Neural progenitor cell (in vitro differentiated cells): ENCODE data around the gene APBB2. TPM values are rescaled to one million over a fixed set of nuclear protein-coding genes. Genes with fewer than 3 reads are reported as not detected.

Experiments
- DNase-seq: peaks from one replicate; pipeline ENCODE4 v3.0.0-alpha.2; 2016; ENCODE audit warnings: low spot score
- H2AFZ ChIP-seq: fragments of 200-600 bp; sonication (generic); replicated peaks from 2 replicates; pipeline ENCODE4 v1.6.1; 2016; ENCODE audit warnings: antibody characterized with exemption
- H3F3A ChIP-seq: fragments of 200-600 bp; sonication (generic); 2 replicates; pipeline ENCODE4 v1.6.1; 2016; ENCODE audit warnings: antibody characterized with exemption, low read depth
- H3K27ac ChIP-seq: fragments of 200-600 bp; sonication (generic); 2 replicates; pipeline ENCODE4 v1.5.1; 2016; ENCODE audit warnings: mild to moderate bottlenecking
- H3K27me3 ChIP-seq: fragments of 200-600 bp; sonication (generic); 2 replicates; pipeline ENCODE4 v1.6.1; 2016; ENCODE audit warnings: mild to moderate bottlenecking, moderate library complexity
- H3K36me3 ChIP-seq: fragments of 200-600 bp; sonication (generic); 2 replicates; pipeline ENCODE4 v1.5.1; 2016
- H3K4me1 ChIP-seq: fragments of 200-600 bp; sonication (generic); 2 replicates; pipeline ENCODE4 v1.6.1; 2016; ENCODE audit warnings: mixed run types
- H3K4me2 ChIP-seq: fragments of 200-600 bp; sonication (generic); 2 replicates; pipeline ENCODE4 v1.6.1; 2016
- H3K4me3 ChIP-seq: fragments of 200-600 bp; sonication (generic); 2 replicates; pipeline ENCODE4 v1.5.1; 2016
- H3K79me2 ChIP-seq: fragments of 200-600 bp; sonication (generic); 2 replicates; pipeline ENCODE4 v1.6.1; 2016; ENCODE audit warnings: low read depth
- H3K9ac ChIP-seq: fragments of 200-600 bp; sonication (generic); 2 replicates; pipeline ENCODE4 v1.6.1; 2016
- H3K9me3 ChIP-seq: fragments of 200-600 bp; sonication (generic); 2 replicates; pipeline ENCODE4 v1.5.1; 2016; ENCODE audit warnings: low read depth
- H4K20me1 ChIP-seq: fragments of 200-600 bp; sonication (generic); 2 replicates; pipeline ENCODE4 v1.6.1; 2016; ENCODE audit warnings: low read depth
- H3K27ac Mint-ChIP-seq: 3 replicates; pipeline ENCODE4 v1.8.0; 2021; ENCODE audit warnings: mixed read lengths
- H3K27me3 Mint-ChIP-seq: 2 replicates; pipeline ENCODE4 v1.8.0; 2022; ENCODE audit warnings: low read depth, mild to moderate bottlenecking, inconsistent platforms, moderate library complexity, mixed read lengths; ENCODE audit not compliant: insufficient read depth
- H3K36me3 Mint-ChIP-seq: 3 replicates; pipeline ENCODE4 v1.8.0; 2021; ENCODE audit warnings: mixed read lengths
- H3K4me1 Mint-ChIP-seq: 3 replicates; pipeline ENCODE4 v1.8.0; 2021; ENCODE audit warnings: mixed read lengths
- H3K4me3 Mint-ChIP-seq: 3 replicates; pipeline ENCODE4 v1.8.0; 2021; ENCODE audit warnings: mild to moderate bottlenecking, moderate library complexity, mixed read lengths
- H3K9me3 Mint-ChIP-seq: 3 replicates; pipeline ENCODE4 v1.8.0; 2020; ENCODE audit warnings: mixed read lengths
- CTCF ChIP-seq: fragments of 200-600 bp; sonication (generic); IDR thresholded peaks from 2 replicates; pipeline ENCODE4 v1.5.1; 2017; ENCODE audit warnings: antibody characterized with exemption, mild to moderate bottlenecking
- EZH2 ChIP-seq: fragments of 200-600 bp; sonication (generic); IDR thresholded peaks from 2 replicates; pipeline ENCODE4 v1.6.1; 2017; ENCODE audit warnings: antibody characterized with exemption, mild to moderate bottlenecking, moderate library complexity
- EZH2phosphoT487 ChIP-seq: fragments of 200-600 bp; sonication (generic); IDR thresholded peaks from 2 replicates; pipeline ENCODE4 v1.6.1; 2017; ENCODE audit warnings: antibody characterized with exemption
- total RNA-seq: library from RNA; depleted of rRNA; stranded (reverse); fragments of >200 nt; gene quantifications from 2 replicates; pipeline ENCODE4 v1.2.3, GENCODE V29; 2015; ENCODE audit warnings: low replicate concordance

APBB2 gene
- total RNA-seq, 1 donor from 2014 or later: 83.2 TPM

GRCh38 chr4:40940317-40940741 is 274.0 kb downstream of the APBB2 start:
- H3K4me3 ChIP-seq: no peak overlapping the region
- H2AFZ ChIP-seq: no peak overlapping the region
- no peak overlapping the region for H3K9ac ChIP-seq
- H3K4me1 Mint-ChIP-seq: peaks cover 23% of the 10 kb centered on the region
- H3K4me2 ChIP-seq: no peak overlapping the region
- peaks cover 5% of the 10 kb centered on the region for H3K27me3 Mint-ChIP-seq
- peaks cover 2% of the 10 kb centered on the region for H3K36me3 Mint-ChIP-seq
- no peaks in the 10 kb centered on the region for H3K36me3 ChIP-seq
- no peaks in the 10 kb centered on the region for H3K9me3 ChIP-seq
- peaks cover 23% of the 10 kb centered on the region for H3K4me1 ChIP-seq
- no peak for DNase-seq
- H4K20me1 ChIP-seq: no peaks in the 10 kb centered on the region
- H3K9me3 Mint-ChIP-seq: no peaks in the 10 kb centered on the region
- H3K27me3 ChIP-seq: no peaks in the 10 kb centered on the region
- H3K27ac Mint-ChIP-seq: no peak overlapping the region
- no peak overlapping the region for H3K27ac ChIP-seq
- H3F3A ChIP-seq: peaks cover 5% of the 10 kb centered on the region
- no peak overlapping the region for H3K4me3 Mint-ChIP-seq
- TF ChIP-seq CTCF (no peak), EZH2phosphoT487 (no peak)
- H3K79me2 ChIP-seq: no peaks in the 10 kb centered on the region

GRCh38 chr4:40939856-40940255 is 274.5 kb downstream of the APBB2 start:
- peaks cover 2% of the 10 kb centered on the region for H3K36me3 Mint-ChIP-seq
- H3K9me3 Mint-ChIP-seq: no peaks in the 10 kb centered on the region
- peaks cover 26% of the 10 kb centered on the region for H3K4me1 Mint-ChIP-seq

DNA sequence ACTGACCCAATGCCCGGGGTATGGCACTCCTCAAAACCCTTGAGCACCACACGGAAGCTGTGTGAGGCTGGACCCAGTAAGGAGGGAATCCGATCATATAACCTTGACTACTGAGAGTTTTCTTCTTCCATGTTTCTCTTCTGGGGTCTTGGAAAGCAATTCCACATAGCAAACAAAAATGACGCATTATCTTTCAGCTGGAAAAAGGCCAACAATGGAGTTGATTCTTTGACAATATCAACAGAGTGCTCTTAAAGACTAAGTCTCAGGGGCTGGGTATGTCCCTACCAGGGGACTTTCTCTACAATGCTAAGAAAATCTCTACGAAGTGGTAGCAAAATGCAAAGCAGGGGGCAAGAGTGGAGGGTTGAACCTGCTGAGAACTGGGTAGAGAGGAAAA is 276.0 kb downstream of the APBB2 start:
- H3K9me3 Mint-ChIP-seq: no peaks in the 10 kb centered on the region
- Histone ChIP-seq H4K20me1 (peaks cover 3% of the 10 kb centered on the region), H3K9me3 (no peaks in the 10 kb centered on the region), H3K27me3 (no peaks in the 10 kb centered on the region), H3K4me3 (no peak overlapping the region), H3K79me2 (no peaks in the 10 kb centered on the region), H3K36me3 (no peaks in the 10 kb centered on the region), H3K4me2 (no peak overlapping the region), H3K4me1 (peaks cover 27% of the 10 kb centered on the region), H2AFZ (no peak overlapping the region), H3K27ac (no peak overlapping the region), H3F3A (peaks cover 13% of the 10 kb centered on the region), H3K9ac (no peak overlapping the region)
- no peak overlapping the region for H3K27ac Mint-ChIP-seq
- DNase-seq: no peak
- no peak overlapping the region for H3K4me3 Mint-ChIP-seq
- peaks cover 26% of the 10 kb centered on the region for H3K4me1 Mint-ChIP-seq
- TF ChIP-seq EZH2phosphoT487 (no peak), CTCF (no peak), EZH2 (no peak)
- no peaks in the 10 kb centered on the region for H3K36me3 Mint-ChIP-seq
- H3K27me3 Mint-ChIP-seq: peaks cover 2% of the 10 kb centered on the region

More at GRCh38 chr4:40939856-40940255, 274.5 kb downstream of the APBB2 start:
- peaks cover 5% of the 10 kb centered on the region for H3K27me3 Mint-ChIP-seq
- no peak for TF ChIP-seq CTCF
- TF ChIP-seq EZH2phosphoT487: no peak
- no peak for TF ChIP-seq EZH2
- no peak overlapping the region for H3K4me3 ChIP-seq
- no peaks in the 10 kb centered on the region for H3K9me3 ChIP-seq
- H3K36me3 ChIP-seq: no peaks in the 10 kb centered on the region
- no peaks in the 10 kb centered on the region for H4K20me1 ChIP-seq
- H3K9ac ChIP-seq: no peak overlapping the region
- H3K4me2 ChIP-seq: no peak overlapping the region
- H3K27ac ChIP-seq: no peak overlapping the region
- no peaks in the 10 kb centered on the region for H3K27me3 ChIP-seq
- H3K4me1 ChIP-seq: peaks cover 28% of the 10 kb centered on the region
- H3K79me2 ChIP-seq: no peaks in the 10 kb centered on the region
- DNase-seq: no peak
- peaks cover 9% of the 10 kb centered on the region for H3F3A ChIP-seq
- no peak overlapping the region for H2AFZ ChIP-seq
- no peak overlapping the region for H3K27ac Mint-ChIP-seq
- no peak overlapping the region for H3K4me3 Mint-ChIP-seq
